Endothelial cell of umbilical vein (primary cell): ENCODE measurements around the gene CRYGN. TPM values are rescaled to one million over a fixed set of nuclear protein-coding genes. Genes with fewer than 3 reads are reported as not detected.

ENCODE experiments used
- BruUV-seq: library from RNA; stranded (reverse); fragments of 400-500 nt; replicated peaks from 2 replicates; lab custom pipeline; 2021; lab: Mats Ljungman, UMichigan
- CTCF ChIA-PET: fragments of 300-600, 350-600 bp; sonication (Branson Sonifier 250); formaldehyde crosslinking; loops from one replicate; lab custom pipeline; 2021; ENCODE audit warnings: antibody characterized with exemption, inconsistent platforms; lab: Charles Lee
- POLR2A ChIA-PET: fragments of 300-600, 350-600 bp; sonication (Branson Sonifier 250); formaldehyde crosslinking; loops from one replicate; lab custom pipeline; 2021; ENCODE audit warnings: antibody characterized with exemption, inconsistent platforms; lab: Charles Lee
- DNase-seq: peaks from one replicate; pipeline ENCODE4 v3.0.0-alpha.2; 2011; ENCODE audit warnings: low read depth, low spot score
- FAIRE-seq: peaks from 2 replicates; lab custom pipeline; 2011; peaks lifted over from hg19 to GRCh38; lab: Jason Lieb, UNC
- H2AFZ ChIP-seq: 2 replicates; pipeline ENCODE4 v1.6.0; 2012; ENCODE audit warnings: low read depth, low read length, control low read depth, inconsistent platforms
- H3K27ac ChIP-seq: 2 replicates; pipeline ENCODE4 v1.5.1; 2011; ENCODE audit warnings: low read depth, mild to moderate bottlenecking, control low read depth, low read length, moderate library complexity; ENCODE audit not compliant: insufficient read depth
- H3K27me3 ChIP-seq, 2 experiments: 2 replicates each; pipeline versions ENCODE4 v1.6.0 to v1.6.1; 2011; ENCODE audit warnings: low read length in 2 of 2, mixed read lengths in 1 of 2; ENCODE audit not compliant: control insufficient read depth in 2 of 2, insufficient read depth in 2 of 2
- H3K36me3 ChIP-seq, 2 experiments: 2 replicates in 1 of 2; 3 replicates in 1 of 2; pipeline ENCODE4 v1.5.1; 2011; ENCODE audit warnings: low read length in 2 of 2, mild to moderate bottlenecking in 1 of 2, moderate library complexity in 1 of 2; ENCODE audit not compliant: control insufficient read depth in 2 of 2, insufficient read depth in 2 of 2; ENCODE audit errors: extremely low read depth in 1 of 2
- H3K4me1 ChIP-seq: 3 replicates; pipeline ENCODE4 v1.5.1; 2011; ENCODE audit warnings: mild to moderate bottlenecking, low read length; ENCODE audit not compliant: control insufficient read depth, insufficient read depth; ENCODE audit errors: extremely low read depth
- H3K4me2 ChIP-seq: 2 replicates; pipeline ENCODE4 v1.6.1; 2011; ENCODE audit warnings: low read length, control low read depth, mixed read lengths; ENCODE audit not compliant: insufficient read depth
- H3K4me3 ChIP-seq, 3 experiments: fragments of 200-600 bp in 1 of 3; sonication (generic), shearing (Covaris generic) in 1 of 3; replicated peaks in 1 of 3; 2 replicates each; pipeline ENCODE4 v1.5.1; 2011 to 2016; ENCODE audit warnings: control low read depth in 3 of 3, low read length in 3 of 3, mild to moderate bottlenecking in 2 of 3, inconsistent platforms in 1 of 3, low read depth in 1 of 3, moderate library complexity in 1 of 3; ENCODE audit not compliant: insufficient read depth in 1 of 3
- H3K79me2 ChIP-seq: 2 replicates; pipeline ENCODE4 v1.6.0; 2012; ENCODE audit warnings: low read length, inconsistent platforms; ENCODE audit not compliant: control insufficient read depth, insufficient read depth
- H3K9ac ChIP-seq: replicated peaks from 2 replicates; pipeline ENCODE3; 2011; ENCODE audit warnings: low read length, control low read depth; ENCODE audit not compliant: insufficient read depth; ENCODE audit errors: extremely low read depth
- H3K9me1 ChIP-seq: replicated peaks from 3 replicates; pipeline ENCODE4 v1.6.0; 2011; ENCODE audit warnings: mild to moderate bottlenecking, low read length; ENCODE audit not compliant: control insufficient read depth, insufficient read depth; ENCODE audit errors: extremely low read depth
- H3K9me3 ChIP-seq: replicated peaks from 2 replicates; pipeline ENCODE4 v1.5.1; 2012; ENCODE audit warnings: low read length, inconsistent platforms; ENCODE audit not compliant: control insufficient read depth, insufficient read depth
- H4K20me1 ChIP-seq: replicated peaks from 2 replicates; pipeline ENCODE3; 2011; ENCODE audit warnings: mild to moderate bottlenecking, low read length; ENCODE audit not compliant: control insufficient read depth, insufficient read depth; ENCODE audit errors: extremely low read depth
- CTCF ChIP-seq, 2 donors: IDR thresholded peaks; 1 replicate in 1 of 2; 2 replicates in 1 of 2; pipeline ENCODE4 v1.5.1; 2011; ENCODE audit warnings: low read length in 2 of 2, mild to moderate bottlenecking in 2 of 2, moderate library complexity in 2 of 2, control low read depth in 1 of 2, inconsistent platforms in 1 of 2, low read depth in 1 of 2; ENCODE audit not compliant: insufficient read depth in 1 of 2; ENCODE audit errors: extremely low read depth in 1 of 2
- EZH2 ChIP-seq: IDR thresholded peaks from 2 replicates; pipeline ENCODE4 v1.6.1; 2012; ENCODE audit warnings: borderline replicate concordance, low read depth, mild to moderate bottlenecking, moderate library complexity, low read length, inconsistent platforms; ENCODE audit not compliant: severe bottlenecking
- FOS ChIP-seq: IDR thresholded peaks from 2 replicates; pipeline ENCODE4 v1.6.1; 2011; ENCODE audit warnings: mild to moderate bottlenecking, low read length, moderate library complexity, borderline replicate concordance; ENCODE audit not compliant: insufficient read depth
- GATA2 ChIP-seq: IDR thresholded peaks from 2 replicates; pipeline ENCODE4 v1.7.0; 2011; ENCODE audit warnings: low read depth, mild to moderate bottlenecking, moderate library complexity, mixed read lengths, low read length; ENCODE audit not compliant: insufficient read length, insufficient read depth
- JUN ChIP-seq: IDR thresholded peaks from 2 replicates; pipeline ENCODE4 v1.6.1; 2011; ENCODE audit warnings: borderline replicate concordance, low read depth; ENCODE audit not compliant: insufficient read length, insufficient read depth
- MYC ChIP-seq: IDR thresholded peaks from one replicate; pipeline ENCODE4 v1.6.1; 2011; ENCODE audit warnings: mild to moderate bottlenecking, low read depth, low read length
- POLR2A ChIP-seq: IDR thresholded peaks from 2 replicates; pipeline ENCODE4 v1.6.1; 2012; ENCODE audit warnings: low read depth, mild to moderate bottlenecking, control low read depth, low read length
- POLR2AphosphoS5 ChIP-seq: IDR thresholded peaks from 2 replicates; pipeline ENCODE4 v1.6.1; 2012; ENCODE audit warnings: low read depth, mild to moderate bottlenecking, control low read depth, low read length, moderate library complexity; ENCODE audit not compliant: insufficient read depth
- dilution Hi-C: fragments of 300-500 bp; cut with MboI; formaldehyde crosslinking; loops from one replicate; pipeline ENCODE4 v1.15.0; 2019; ENCODE audit warnings: low sequenced_read_pairs; ENCODE audit not compliant: extremely low pct_ligation_motif_present
- intact Hi-C: fragments of 100-400 bp; cut with micrococcal nuclease; formaldehyde crosslinking; loops from one replicate; pipeline ENCODE4 v1.10.0; 2022
- polyA plus RNA-seq, 4 experiments: library from polyadenylated mRNA; depleted of rRNA in 3 of 4; stranded (reverse) in 3 of 4; unstranded in 1 of 4; fragments of >200 nt; gene quantifications; 2 replicates each; pipeline versions ENCODE4 v1.2.1 to v1.2.3, GENCODE V29; 2011 to 2012; ENCODE audit warnings: missing spikeins in 1 of 4
- total RNA-seq: library from RNA; stranded (reverse); gene quantifications from 2 replicates; pipeline ENCODE4 v1.2.3, GENCODE V29; 2021
- TF ChIP-seq, protein P1 (sequence below): IDR thresholded peaks from 2 replicates; pipeline ENCODE4 v1.6.1; 2011; ENCODE audit not compliant: insufficient read depth, insufficient read length

Gene CRYGN
- total and polyA plus RNA-seq, 2 donors (not counting 3 experiments of a cell fraction or from before 2014, with no cell fraction given): not detected

DNA sequence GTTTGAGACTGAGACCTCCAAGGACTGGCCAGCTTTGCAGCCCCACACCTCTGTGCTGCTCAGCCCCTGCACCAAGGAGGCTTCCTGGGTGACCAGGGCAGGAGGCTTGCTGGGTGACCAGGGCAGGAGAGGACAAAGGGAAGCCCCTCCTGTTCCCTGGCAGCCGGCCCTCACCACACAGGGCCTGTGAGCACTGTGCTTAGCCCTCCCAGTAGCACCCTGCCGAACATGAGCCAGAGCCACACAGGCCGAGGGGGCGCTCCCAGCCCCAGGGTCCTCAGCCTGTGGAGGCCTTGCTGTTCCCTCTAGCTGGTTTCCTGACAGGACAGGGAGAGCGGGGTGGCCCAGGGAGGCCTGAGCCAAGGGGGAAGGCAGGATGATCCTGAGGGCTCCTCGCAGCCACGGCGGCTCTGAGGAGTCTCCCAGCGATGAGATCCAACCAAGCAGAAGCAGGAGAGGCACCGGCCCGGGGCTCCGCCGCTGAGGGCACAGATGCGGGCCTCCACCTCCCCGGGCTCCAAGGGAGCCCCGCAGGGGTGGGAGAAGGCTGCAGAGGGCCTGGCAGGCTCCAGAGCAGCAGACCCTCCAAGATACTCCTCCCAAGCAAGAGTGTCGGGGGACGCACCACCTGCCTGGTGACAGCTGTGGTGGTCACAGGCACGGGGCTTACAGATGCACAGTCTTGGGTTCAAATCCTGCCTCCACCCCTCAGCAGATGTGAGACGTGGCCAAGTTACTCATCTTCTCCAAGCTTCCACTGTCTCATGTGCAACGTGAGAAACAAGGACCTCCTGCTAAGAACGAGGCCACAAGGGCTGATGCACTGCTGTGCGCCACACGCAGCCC, 52.6 kb downstream of the CRYGN start:
- FAIRE-seq (no peak), DNase-seq (no peak)
- H3K4me2 ChIP-seq: no peak overlapping the region
- no peaks in the 10 kb centered on the region for H3K36me3 ChIP-seq
- ChIA-PET POLR2A (no interaction called here), CTCF (no interaction called here)
- no peaks in the 10 kb centered on the region for H4K20me1 ChIP-seq
- H3K9me1 ChIP-seq: no peaks in the 10 kb centered on the region
- no peaks in the 10 kb centered on the region for H3K4me1 ChIP-seq
- no TSS peak for BruUV-seq
- no peaks in the 10 kb centered on the region for H3K79me2 ChIP-seq
- dilution Hi-C loops (no loop called here), intact Hi-C loops (no loop called here)
- H3K27ac ChIP-seq: no peak overlapping the region
- H3K9ac ChIP-seq: no peak overlapping the region
- H3K4me3 ChIP-seq: no peak overlapping the region
- TF ChIP-seq CTCF (IDR thresholded peaks at IDR 0.05; ENCODE audit: extremely low read depth in 1 of 2, insufficient read depth in 1 of 2, low read depth in 1 of 2, low read length in 2 of 2): no peak
- no peak for TF ChIP-seq POLR2A
- no peak overlapping the region for H2AFZ ChIP-seq
- H3K9me3 ChIP-seq: no peaks in the 10 kb centered on the region
- H3K27me3 ChIP-seq: peaks cover 10 to 14% of the 10 kb centered on the region in 2 experiments

- intact Hi-C loops: no loop called here
- TF ChIP-seq POLR2AphosphoS5 (no peak), POLR2A (no peak), FOS (no peak), EZH2 (no peak), CTCF (IDR thresholded peaks at IDR 0.05; ENCODE audit: extremely low read depth in 1 of 2, insufficient read depth in 1 of 2, low read depth in 1 of 2, low read length in 2 of 2) (no peak), MYC (no peak), GATA2 (no peak), JUN (no peak)
- TF ChIP-seq, protein P1, sequence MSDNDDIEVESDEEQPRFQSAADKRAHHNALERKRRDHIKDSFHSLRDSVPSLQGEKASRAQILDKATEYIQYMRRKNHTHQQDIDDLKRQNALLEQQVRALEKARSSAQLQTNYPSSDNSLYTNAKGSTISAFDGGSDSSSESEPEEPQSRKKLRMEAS: no peak
Observed at GRCh38 chr7:151386301-151387160, 53.4 kb downstream of the CRYGN start.

More at GRCh38 chr7:151386301-151387160, 53.4 kb downstream of the CRYGN start:
- no peaks in the 10 kb centered on the region for H3K9me1 ChIP-seq
- H2AFZ ChIP-seq: no peak overlapping the region
- ChIA-PET CTCF (no interaction called here), POLR2A (no interaction called here)
- H3K4me1 ChIP-seq: no peaks in the 10 kb centered on the region
- no peak overlapping the region for H3K4me2 ChIP-seq
- H3K9me3 ChIP-seq: no peaks in the 10 kb centered on the region
- no peaks in the 10 kb centered on the region for H3K79me2 ChIP-seq
- no peaks in the 10 kb centered on the region for H3K36me3 ChIP-seq
- DNase-seq (no peak), FAIRE-seq (no peak)
- no peak overlapping the region for H3K9ac ChIP-seq
- H3K27me3 ChIP-seq: peaks cover 16 to 23% of the 10 kb centered on the region in 2 experiments
- no peak overlapping the region for H3K27ac ChIP-seq
- BruUV-seq: no TSS peak
- no peak overlapping the region for H3K4me3 ChIP-seq
- dilution Hi-C loops: no loop called here
- no peaks in the 10 kb centered on the region for H4K20me1 ChIP-seq
